ENCODE results near the gene PARVB. TPM values are rescaled to one million over a fixed set of nuclear protein-coding genes. Genes with fewer than 3 reads are reported as not detected.

The PARVB gene
- total and polyA plus RNA-seq, 12 donors: 46.7 to 201 (median 91.2) TPM

DNA sequence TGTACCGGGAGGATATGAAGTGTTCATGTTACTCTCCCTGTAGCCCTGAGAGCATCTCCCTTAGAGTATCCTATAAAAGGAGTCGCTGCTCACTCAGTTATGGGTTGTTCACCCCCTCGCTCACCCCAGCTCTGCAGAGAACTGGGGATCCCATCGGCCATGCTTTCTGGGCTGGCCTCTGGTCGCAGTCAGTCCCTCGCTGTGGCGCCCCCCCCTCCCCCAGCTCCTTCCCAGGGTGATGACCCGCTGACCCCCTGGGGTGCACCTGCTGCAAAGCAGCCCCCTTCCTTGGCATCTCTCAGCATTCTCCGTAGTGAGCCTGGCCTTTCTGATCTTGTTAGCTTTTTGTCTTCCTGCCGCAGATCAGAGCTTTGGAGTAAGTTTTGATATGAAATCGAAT lies 146.4 kb downstream of the PARVB start:
- H3K36me3 ChIP-seq: peaks cover 0 to 46% (median 0%) of the 10 kb centered on the region in 9 donors
- intact Hi-C loops (cut with DNase I): no loop called here
- DNase-seq (no peak), ATAC-seq (no peak)
- peaks cover 0 to 33% (median 0%) of the 10 kb centered on the region in 9 donors for H3K4me1 ChIP-seq
- no peak overlapping the region for H3K4me3 ChIP-seq
- H3K9me3 ChIP-seq: no peaks in the 10 kb centered on the region
- H3K27ac ChIP-seq: no peak overlapping the region
- H3K27me3 ChIP-seq: no peaks in the 10 kb centered on the region
- whole genome bisulfite sequencing, 2 donors: 88 to 91% methylated on average over 11 of the region's 11 CpGs
- no peak for TF ChIP-seq CTCF (IDR thresholded peaks at IDR 0.05)

- 86 to 87% methylated on average over 6 of the region's 6 CpGs for WGBS, 2 donors
- H3K36me3 ChIP-seq: peaks cover 0 to 35% (median 0%) of the 10 kb centered on the region in 9 donors
- peaks cover 0 to 33% (median 0%) of the 10 kb centered on the region in 9 donors for H3K4me1 ChIP-seq
- DNase-seq (no peak), ATAC-seq (peak in 1 of 8 donors; percentile 33)
- H3K9me3 ChIP-seq: no peaks in the 10 kb centered on the region
- intact Hi-C loops (cut with DNase I): loop anchor here in 1 of 10 donors (1.0 kb wide), 1 partner anchor 96 kb away; no protein-coding TSS in a partner anchor
- no peaks in the 10 kb centered on the region for H3K27me3 ChIP-seq
- no peak for TF ChIP-seq CTCF (IDR thresholded peaks at IDR 0.05)
- H3K27ac ChIP-seq: peak overlapping the region in 1 of 10 donors; percentile 79
- no peak overlapping the region for H3K4me3 ChIP-seq
Measured at GRCh38 chr22:44171561-44171960, 147.5 kb downstream of the PARVB start.

- H3K36me3 ChIP-seq: peaks cover 0 to 32% (median 0%) of the 10 kb centered on the region in 9 donors
- peak overlapping the region in 2 of 10 donors; percentile 6 to 79 for H3K27ac ChIP-seq
- no peaks in the 10 kb centered on the region for H3K27me3 ChIP-seq
- H3K4me1 ChIP-seq: peaks cover 0 to 33% (median 0%) of the 10 kb centered on the region in 9 donors
- ATAC-seq (peak in 6 of 8 donors; percentile 66 to 86 (median 76)), DNase-seq (peak; percentile 32 to 42)
- no peaks in the 10 kb centered on the region for H3K9me3 ChIP-seq
- no peak overlapping the region for H3K4me3 ChIP-seq
- 84 to 88% methylated on average over 22 of the region's 22 CpGs for WGBS, 2 donors
- intact Hi-C loops (cut with DNase I): no loop called here
- no peak for TF ChIP-seq CTCF (IDR thresholded peaks at IDR 0.05)
Measured at GRCh38 chr22:44172370-44173108, 148.4 kb downstream of the PARVB start.

GRCh38 chr22:44173154-44173553 lies 149.1 kb downstream of the PARVB start:
- intact Hi-C loops (cut with DNase I): no loop called here
- 86 to 91% methylated on average over 10 of the region's 10 CpGs for WGBS, 2 donors
- Histone ChIP-seq H3K9me3 (no peaks in the 10 kb centered on the region), H3K4me1 (peaks cover 0 to 33% (median 0%) of the 10 kb centered on the region in 9 donors), H3K36me3 (peaks cover 0 to 26% (median 0%) of the 10 kb centered on the region in 9 donors), H3K27me3 (no peaks in the 10 kb centered on the region), H3K27ac (peak overlapping the region in 2 of 10 donors; percentile 6 to 79), H3K4me3 (no peak overlapping the region)
- TF ChIP-seq CTCF (IDR thresholded peaks at IDR 0.05): no peak
- DNase-seq (no peak), ATAC-seq (no peak)

Data from heart right ventricle (tissue), 16 donors.